Ascending aorta (tissue), 2 donors: ENCODE measurements around the gene TBC1D19. TPM values are rescaled to one million over a fixed set of nuclear protein-coding genes. Genes with fewer than 3 reads are reported as not detected.
"Not testable (repeated sequence)": the region's sequence is repeated elsewhere in the genome, so short reads cannot be mapped to it uniquely, and the experiment has no call there.

Experiments
- DNase-seq, 2 donors: peaks; one replicate each; pipeline ENCODE4 v3.0.0-alpha.2; 2019; ENCODE audit warnings: low spot score in 2 of 2
- H3K27ac ChIP-seq, 2 donors: fragments of 200-600 bp; sonication (generic); one replicate each; pipeline ENCODE4 v1.5.1; 2016 to 2017; ENCODE audit warnings: mild to moderate bottlenecking in 1 of 2
- H3K27me3 ChIP-seq: fragments of 200-600 bp; sonication (generic); one replicate; pipeline ENCODE4 v1.5.1; 2017
- H3K36me3 ChIP-seq, 2 donors: fragments of 200-600 bp; sonication (generic); one replicate each; pipeline ENCODE4 v1.5.1; 2016
- H3K4me1 ChIP-seq, 2 donors: fragments of 200-600 bp; sonication (generic); one replicate each; pipeline ENCODE4 v1.5.1; 2016 to 2017; ENCODE audit warnings: mild to moderate bottlenecking in 1 of 2
- H3K4me3 ChIP-seq, 2 donors: fragments of 200-600 bp; sonication (generic); one replicate each; pipeline ENCODE4 v1.5.1; 2016 to 2017; ENCODE audit warnings: mild to moderate bottlenecking in 1 of 2
- H3K9me3 ChIP-seq, 2 donors: fragments of 200-600 bp; sonication (generic); one replicate each; pipeline ENCODE4 v1.5.1; 2016
- CTCF ChIP-seq, 3 experiments: fragments of 200-600 bp in 2 of 3; fragments of 450-650 bp in 1 of 3; sonication (generic) in 2 of 3; IDR thresholded peaks; one replicate each; pipeline ENCODE4 v1.5.1; 2016 to 2019; ENCODE audit warnings: antibody characterized with exemption in 3 of 3, mild to moderate bottlenecking in 1 of 3, moderate library complexity in 1 of 3
- intact Hi-C: fragments of 100-400 bp; cut with DNase I; formaldehyde crosslinking; loops from one replicate; pipeline ENCODE4 v1.15.1; 2023
- total RNA-seq: library from RNA; depleted of rRNA; stranded (reverse); fragments of >200 nt; gene quantifications from one replicate; pipeline ENCODE4 v1.1.0, GENCODE V29; 2016

Gene TBC1D19
- total RNA-seq, 1 donor from 2014 or later = 18.1 TPM

DNA sequence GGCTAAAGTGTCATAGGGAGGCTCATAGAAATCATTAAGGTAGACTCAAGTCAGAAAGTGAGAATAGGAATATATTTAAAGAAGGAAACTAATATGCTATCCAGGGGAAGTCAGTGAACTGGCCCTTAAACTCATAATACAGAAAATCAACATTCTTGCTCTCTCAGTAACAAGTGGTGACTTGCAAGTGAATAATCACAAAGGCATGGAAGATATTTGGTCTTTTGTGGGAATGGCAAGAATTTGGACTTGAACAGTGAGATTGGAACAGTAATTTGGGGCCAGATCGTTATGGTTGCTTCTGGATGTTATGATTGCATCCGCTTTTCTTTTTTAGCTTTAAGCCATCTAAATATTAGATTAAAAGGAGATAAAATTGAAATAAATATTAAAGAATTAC, 103.8 kb downstream of the TBC1D19 start:
- Histone ChIP-seq H3K27ac (no peak overlapping the region), H3K4me3 (no peak overlapping the region), H3K4me1 (no peaks in the 10 kb centered on the region), H3K27me3 (no peaks in the 10 kb centered on the region), H3K36me3 (peaks cover 5 to 6% of the 10 kb centered on the region in 2 donors), H3K9me3 (peaks cover 0 to 4% of the 10 kb centered on the region in 2 donors)
- intact Hi-C loops = no loop called here
- no peak for TF ChIP-seq CTCF (IDR thresholded peaks at IDR 0.05)
- no peak for DNase-seq

DNA sequence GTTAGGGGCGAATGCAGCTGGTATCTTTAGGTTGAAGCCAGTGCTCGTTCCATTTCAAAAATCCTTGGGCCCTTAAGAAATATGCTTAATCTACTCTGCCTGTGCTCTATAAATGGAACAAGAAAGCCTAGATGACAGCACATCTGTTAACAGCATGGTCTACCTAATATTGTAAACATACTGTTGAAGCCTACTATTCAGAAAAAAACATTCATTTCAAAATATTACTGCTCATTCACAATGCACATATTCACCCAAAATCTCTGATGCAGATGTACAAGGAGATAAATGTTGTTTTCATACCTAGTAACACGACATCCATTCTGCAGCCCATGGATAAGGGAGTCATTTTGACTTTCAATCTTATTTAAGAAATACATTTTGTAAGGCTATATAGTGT, 106.6 kb downstream of the TBC1D19 start:
- H3K9me3 ChIP-seq = peaks cover 0 to 4% of the 10 kb centered on the region in 2 donors
- intact Hi-C loops = no loop called here
- no peak overlapping the region for H3K4me3 ChIP-seq
- no peak for TF ChIP-seq CTCF (IDR thresholded peaks at IDR 0.05)
- no peaks in the 10 kb centered on the region for H3K27me3 ChIP-seq
- no peak for DNase-seq
- no peaks in the 10 kb centered on the region for H3K4me1 ChIP-seq
- H3K36me3 ChIP-seq = peaks cover 0 to 6% of the 10 kb centered on the region in 2 donors
- no peak overlapping the region for H3K27ac ChIP-seq

DNA sequence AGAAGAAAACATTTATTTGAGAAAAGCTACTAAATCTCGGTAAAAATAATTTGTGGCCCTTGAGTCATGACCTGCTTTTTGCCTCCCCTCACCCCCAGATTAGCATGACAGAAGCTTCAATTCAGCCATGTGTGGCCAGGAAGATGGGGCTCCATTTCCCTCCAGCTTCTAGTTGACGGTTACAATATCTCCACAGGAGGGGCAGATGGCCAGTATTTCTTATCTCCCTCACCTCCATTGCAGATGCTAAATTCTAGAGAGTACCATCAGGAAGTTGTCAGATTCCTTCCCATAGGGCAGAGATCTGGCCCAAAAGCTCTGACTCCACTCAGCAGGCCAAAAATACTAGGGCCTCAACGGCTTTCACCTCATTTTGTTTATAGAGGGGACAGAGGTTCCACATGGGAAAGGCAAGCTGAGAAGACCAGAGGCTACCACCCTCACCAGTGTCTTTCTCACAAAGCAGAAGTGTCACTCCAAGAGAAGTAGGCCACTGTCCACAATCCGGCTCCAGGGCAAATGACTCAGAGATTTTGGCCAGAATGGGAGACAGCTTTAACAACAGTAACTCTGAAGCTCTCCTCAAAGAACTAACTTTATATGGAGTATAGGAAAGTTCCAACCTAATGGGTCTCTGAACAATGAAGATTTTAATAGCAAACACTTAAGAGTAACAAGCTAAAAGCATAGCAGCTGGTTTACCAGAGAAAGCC, 108.3 kb downstream of the TBC1D19 start:
- no peaks in the 10 kb centered on the region for H3K27me3 ChIP-seq
- peaks cover 0 to 6% of the 10 kb centered on the region in 2 donors for H3K36me3 ChIP-seq
- no peak overlapping the region for H3K4me3 ChIP-seq
- DNase-seq = no peak
- intact Hi-C loops = no loop called here
- TF ChIP-seq CTCF (IDR thresholded peaks at IDR 0.05) = no peak
- H3K9me3 ChIP-seq = peaks cover 0 to 4% of the 10 kb centered on the region in 2 donors
- no peaks in the 10 kb centered on the region for H3K4me1 ChIP-seq
- H3K27ac ChIP-seq = no peak overlapping the region

GRCh38 chr4:26694131-26694530, 110.2 kb downstream of the TBC1D19 start:
- intact Hi-C loops, H3K27ac ChIP-seq, H3K4me3 ChIP-seq, H3K27me3 ChIP-seq, DNase-seq, H3K4me1 ChIP-seq, H3K9me3 ChIP-seq, H3K36me3 ChIP-seq: not testable (repeated sequence)

GRCh38 chr4:26700110-26700509, 116.2 kb downstream of the TBC1D19 start:
- no peaks in the 10 kb centered on the region for H3K27me3 ChIP-seq
- TF ChIP-seq CTCF (IDR thresholded peaks at IDR 0.05) = no peak
- intact Hi-C loops = no loop called here

GRCh38 chr4:26701095-26701494, 117.2 kb downstream of the TBC1D19 start:
- Histone ChIP-seq H3K4me1 (no peaks in the 10 kb centered on the region), H3K27me3 (no peaks in the 10 kb centered on the region), H3K36me3 (no peaks in the 10 kb centered on the region), H3K4me3 (no peak overlapping the region), H3K9me3 (no peaks in the 10 kb centered on the region), H3K27ac (no peak overlapping the region)
- no peak for TF ChIP-seq CTCF (IDR thresholded peaks at IDR 0.05)
- intact Hi-C loops = no loop called here
- no peak for DNase-seq

More at GRCh38 chr4:26700110-26700509, 116.2 kb downstream of the TBC1D19 start:
- DNase-seq = no peak
- Histone ChIP-seq H3K36me3 (no peaks in the 10 kb centered on the region), H3K4me3 (no peak overlapping the region), H3K27ac (no peak overlapping the region), H3K9me3 (no peaks in the 10 kb centered on the region), H3K4me1 (no peaks in the 10 kb centered on the region)
